ENCODE data around the gene SKAP2. TPM values are rescaled to one million over a fixed set of nuclear protein-coding genes. Genes with fewer than 3 reads are reported as not detected.

SKAP2 gene
- total and polyA plus RNA-seq, 2 experiments from 2014 or later, result 2.5 to 4.4 TPM

DNA sequence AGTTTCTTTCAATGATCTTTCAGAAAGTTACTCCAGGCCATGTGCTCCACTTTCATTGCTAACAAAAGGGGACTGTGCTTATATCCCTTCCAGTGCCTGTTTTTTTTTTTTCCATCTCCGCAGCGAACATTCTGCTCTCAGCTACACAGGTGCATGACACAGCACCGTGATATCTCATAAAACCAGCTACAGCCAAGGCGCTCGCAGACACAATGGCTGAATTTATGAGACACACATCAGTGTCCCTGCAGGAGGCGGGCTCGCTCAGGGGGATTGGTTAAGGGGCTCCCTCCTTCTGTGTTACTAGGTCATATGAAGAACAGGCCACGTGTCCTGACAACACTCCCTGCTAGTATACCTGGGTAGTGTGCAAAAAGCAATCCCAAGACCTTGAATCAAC is 245.5 kb downstream of the SKAP2 start:
- no peak overlapping the region for H3K27ac ChIP-seq (ENCODE audit: low read depth)
- H3F3A ChIP-seq (replicated peaks; ENCODE audit: low read depth), result no peaks in the 10 kb centered on the region
- H3K36me3 ChIP-seq (ENCODE audit: insufficient read depth), result no peaks in the 10 kb centered on the region
- ATAC-seq (no peak), DNase-seq (ENCODE audit: low spot score) (no peak)
- H3K9me2 ChIP-seq (ENCODE audit: insufficient read depth), result peaks cover 2% of the 10 kb centered on the region; the same call in 1 of the 2 replicates
- no peak overlapping the region for H3K27ac Mint-ChIP-seq
- H3K27me3 Mint-ChIP-seq (ENCODE audit: insufficient read depth, low read depth, poor library complexity), result peaks cover 5% of the 10 kb centered on the region
- H2AFZ ChIP-seq, result peak overlapping the region; percentile 69
- no peak overlapping the region for H3K4me3 Mint-ChIP-seq
- H3K36me3 Mint-ChIP-seq (ENCODE audit: low read depth), result no peaks in the 10 kb centered on the region
- no peaks in the 10 kb centered on the region for H3K9me3 Mint-ChIP-seq
- no peak overlapping the region for H3K4me2 ChIP-seq
- TF ChIP-seq CREB1 (CRISPR knock-in tag; IDR thresholded peaks at IDR 0.05; ENCODE audit: low read depth), result no peak
- TF ChIP-seq POLR2AphosphoS5 (IDR thresholded peaks at IDR 0.05; ENCODE audit: low read depth), result no peak
- TF ChIP-seq JUNB (IDR thresholded peaks at IDR 0.05; ENCODE audit: unreplicated experiment), result no peak
- TF ChIP-seq, protein P1, sequence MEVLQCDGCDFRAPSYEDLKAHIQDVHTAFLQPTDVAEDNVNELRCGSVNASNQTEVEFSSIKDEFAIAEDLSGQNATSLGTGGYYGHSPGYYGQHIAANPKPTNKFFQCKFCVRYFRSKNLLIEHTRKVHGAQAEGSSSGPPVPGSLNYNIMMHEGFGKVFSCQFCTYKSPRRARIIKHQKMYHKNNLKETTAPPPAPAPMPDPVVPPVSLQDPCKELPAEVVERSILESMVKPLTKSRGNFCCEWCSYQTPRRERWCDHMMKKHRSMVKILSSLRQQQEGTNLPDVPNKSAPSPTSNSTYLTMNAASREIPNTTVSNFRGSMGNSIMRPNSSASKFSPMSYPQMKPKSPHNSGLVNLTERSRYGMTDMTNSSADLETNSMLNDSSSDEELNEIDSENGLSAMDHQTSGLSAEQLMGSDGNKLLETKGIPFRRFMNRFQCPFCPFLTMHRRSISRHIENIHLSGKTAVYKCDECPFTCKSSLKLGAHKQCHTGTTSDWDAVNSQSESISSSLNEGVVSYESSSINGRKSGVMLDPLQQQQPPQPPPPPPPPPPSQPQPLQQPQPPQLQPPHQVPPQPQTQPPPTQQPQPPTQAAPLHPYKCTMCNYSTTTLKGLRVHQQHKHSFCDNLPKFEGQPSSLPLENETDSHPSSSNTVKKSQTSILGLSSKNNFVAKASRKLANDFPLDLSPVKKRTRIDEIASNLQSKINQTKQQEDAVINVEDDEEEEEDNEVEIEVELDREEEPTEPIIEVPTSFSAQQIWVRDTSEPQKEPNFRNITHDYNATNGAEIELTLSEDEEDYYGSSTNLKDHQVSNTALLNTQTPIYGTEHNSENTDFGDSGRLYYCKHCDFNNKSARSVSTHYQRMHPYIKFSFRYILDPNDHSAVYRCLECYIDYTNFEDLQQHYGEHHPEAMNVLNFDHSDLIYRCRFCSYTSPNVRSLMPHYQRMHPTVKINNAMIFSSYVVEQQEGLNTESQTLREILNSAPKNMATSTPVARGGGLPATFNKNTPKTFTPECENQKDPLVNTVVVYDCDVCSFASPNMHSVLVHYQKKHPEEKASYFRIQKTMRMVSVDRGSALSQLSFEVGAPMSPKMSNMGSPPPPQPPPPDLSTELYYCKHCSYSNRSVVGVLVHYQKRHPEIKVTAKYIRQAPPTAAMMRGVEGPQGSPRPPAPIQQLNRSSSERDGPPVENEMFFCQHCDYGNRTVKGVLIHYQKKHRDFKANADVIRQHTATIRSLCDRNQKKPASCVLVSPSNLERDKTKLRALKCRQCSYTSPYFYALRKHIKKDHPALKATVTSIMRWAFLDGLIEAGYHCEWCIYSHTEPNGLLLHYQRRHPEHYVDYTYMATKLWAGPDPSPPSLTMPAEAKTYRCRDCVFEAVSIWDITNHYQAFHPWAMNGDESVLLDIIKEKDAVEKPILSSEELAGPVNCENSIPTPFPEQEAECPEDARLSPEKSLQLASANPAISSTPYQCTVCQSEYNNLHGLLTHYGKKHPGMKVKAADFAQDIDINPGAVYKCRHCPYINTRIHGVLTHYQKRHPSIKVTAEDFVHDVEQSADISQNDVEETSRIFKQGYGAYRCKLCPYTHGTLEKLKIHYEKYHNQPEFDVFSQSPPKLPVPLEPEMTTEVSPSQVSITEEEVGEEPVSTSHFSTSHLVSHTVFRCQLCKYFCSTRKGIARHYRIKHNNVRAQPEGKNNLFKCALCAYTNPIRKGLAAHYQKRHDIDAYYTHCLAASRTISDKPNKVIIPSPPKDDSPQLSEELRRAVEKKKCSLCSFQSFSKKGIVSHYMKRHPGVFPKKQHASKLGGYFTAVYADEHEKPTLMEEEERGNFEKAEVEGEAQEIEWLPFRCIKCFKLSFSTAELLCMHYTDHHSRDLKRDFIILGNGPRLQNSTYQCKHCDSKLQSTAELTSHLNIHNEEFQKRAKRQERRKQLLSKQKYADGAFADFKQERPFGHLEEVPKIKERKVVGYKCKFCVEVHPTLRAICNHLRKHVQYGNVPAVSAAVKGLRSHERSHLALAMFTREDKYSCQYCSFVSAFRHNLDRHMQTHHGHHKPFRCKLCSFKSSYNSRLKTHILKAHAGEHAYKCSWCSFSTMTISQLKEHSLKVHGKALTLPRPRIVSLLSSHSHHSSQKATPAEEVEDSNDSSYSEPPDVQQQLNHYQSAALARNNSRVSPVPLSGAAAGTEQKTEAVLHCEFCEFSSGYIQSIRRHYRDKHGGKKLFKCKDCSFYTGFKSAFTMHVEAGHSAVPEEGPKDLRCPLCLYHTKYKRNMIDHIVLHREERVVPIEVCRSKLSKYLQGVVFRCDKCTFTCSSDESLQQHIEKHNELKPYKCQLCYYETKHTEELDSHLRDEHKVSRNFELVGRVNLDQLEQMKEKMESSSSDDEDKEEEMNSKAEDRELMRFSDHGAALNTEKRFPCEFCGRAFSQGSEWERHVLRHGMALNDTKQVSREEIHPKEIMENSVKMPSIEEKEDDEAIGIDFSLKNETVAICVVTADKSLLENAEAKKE (CRISPR knock-in tag; IDR thresholded peaks at IDR 0.05), result no peak
- TF ChIP-seq EZH2phosphoT487 (IDR thresholded peaks at IDR 0.05; ENCODE audit: unreplicated experiment), result no peak
- TF ChIP-seq, protein P2, sequence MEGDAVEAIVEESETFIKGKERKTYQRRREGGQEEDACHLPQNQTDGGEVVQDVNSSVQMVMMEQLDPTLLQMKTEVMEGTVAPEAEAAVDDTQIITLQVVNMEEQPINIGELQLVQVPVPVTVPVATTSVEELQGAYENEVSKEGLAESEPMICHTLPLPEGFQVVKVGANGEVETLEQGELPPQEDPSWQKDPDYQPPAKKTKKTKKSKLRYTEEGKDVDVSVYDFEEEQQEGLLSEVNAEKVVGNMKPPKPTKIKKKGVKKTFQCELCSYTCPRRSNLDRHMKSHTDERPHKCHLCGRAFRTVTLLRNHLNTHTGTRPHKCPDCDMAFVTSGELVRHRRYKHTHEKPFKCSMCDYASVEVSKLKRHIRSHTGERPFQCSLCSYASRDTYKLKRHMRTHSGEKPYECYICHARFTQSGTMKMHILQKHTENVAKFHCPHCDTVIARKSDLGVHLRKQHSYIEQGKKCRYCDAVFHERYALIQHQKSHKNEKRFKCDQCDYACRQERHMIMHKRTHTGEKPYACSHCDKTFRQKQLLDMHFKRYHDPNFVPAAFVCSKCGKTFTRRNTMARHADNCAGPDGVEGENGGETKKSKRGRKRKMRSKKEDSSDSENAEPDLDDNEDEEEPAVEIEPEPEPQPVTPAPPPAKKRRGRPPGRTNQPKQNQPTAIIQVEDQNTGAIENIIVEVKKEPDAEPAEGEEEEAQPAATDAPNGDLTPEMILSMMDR (conservative IDR thresholded peaks at IDR 0.05; ENCODE audit: low read depth in 2 of 2), result no peak
- no peak for TF ChIP-seq ZNF114 (CRISPR knock-in tag; IDR thresholded peaks at IDR 0.05)
- TF ChIP-seq, protein P3, sequence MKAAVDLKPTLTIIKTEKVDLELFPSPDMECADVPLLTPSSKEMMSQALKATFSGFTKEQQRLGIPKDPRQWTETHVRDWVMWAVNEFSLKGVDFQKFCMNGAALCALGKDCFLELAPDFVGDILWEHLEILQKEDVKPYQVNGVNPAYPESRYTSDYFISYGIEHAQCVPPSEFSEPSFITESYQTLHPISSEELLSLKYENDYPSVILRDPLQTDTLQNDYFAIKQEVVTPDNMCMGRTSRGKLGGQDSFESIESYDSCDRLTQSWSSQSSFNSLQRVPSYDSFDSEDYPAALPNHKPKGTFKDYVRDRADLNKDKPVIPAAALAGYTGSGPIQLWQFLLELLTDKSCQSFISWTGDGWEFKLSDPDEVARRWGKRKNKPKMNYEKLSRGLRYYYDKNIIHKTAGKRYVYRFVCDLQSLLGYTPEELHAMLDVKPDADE (IDR thresholded peaks at IDR 0.05), result no peak
- TF ChIP-seq ZNF331 (CRISPR knock-in tag; IDR thresholded peaks at IDR 0.05; ENCODE audit: low read depth), result no peak
- no peak for TF ChIP-seq EZH2 (IDR thresholded peaks at IDR 0.05; ENCODE audit: low read depth, unreplicated experiment)
- TF ChIP-seq STAT1 (IDR thresholded peaks at IDR 0.05; ENCODE audit: unreplicated experiment), result no peak
- TF ChIP-seq NANOG (IDR thresholded peaks at IDR 0.05; ENCODE audit: borderline replicate concordance), result no peak
- TF ChIP-seq, protein P4, sequence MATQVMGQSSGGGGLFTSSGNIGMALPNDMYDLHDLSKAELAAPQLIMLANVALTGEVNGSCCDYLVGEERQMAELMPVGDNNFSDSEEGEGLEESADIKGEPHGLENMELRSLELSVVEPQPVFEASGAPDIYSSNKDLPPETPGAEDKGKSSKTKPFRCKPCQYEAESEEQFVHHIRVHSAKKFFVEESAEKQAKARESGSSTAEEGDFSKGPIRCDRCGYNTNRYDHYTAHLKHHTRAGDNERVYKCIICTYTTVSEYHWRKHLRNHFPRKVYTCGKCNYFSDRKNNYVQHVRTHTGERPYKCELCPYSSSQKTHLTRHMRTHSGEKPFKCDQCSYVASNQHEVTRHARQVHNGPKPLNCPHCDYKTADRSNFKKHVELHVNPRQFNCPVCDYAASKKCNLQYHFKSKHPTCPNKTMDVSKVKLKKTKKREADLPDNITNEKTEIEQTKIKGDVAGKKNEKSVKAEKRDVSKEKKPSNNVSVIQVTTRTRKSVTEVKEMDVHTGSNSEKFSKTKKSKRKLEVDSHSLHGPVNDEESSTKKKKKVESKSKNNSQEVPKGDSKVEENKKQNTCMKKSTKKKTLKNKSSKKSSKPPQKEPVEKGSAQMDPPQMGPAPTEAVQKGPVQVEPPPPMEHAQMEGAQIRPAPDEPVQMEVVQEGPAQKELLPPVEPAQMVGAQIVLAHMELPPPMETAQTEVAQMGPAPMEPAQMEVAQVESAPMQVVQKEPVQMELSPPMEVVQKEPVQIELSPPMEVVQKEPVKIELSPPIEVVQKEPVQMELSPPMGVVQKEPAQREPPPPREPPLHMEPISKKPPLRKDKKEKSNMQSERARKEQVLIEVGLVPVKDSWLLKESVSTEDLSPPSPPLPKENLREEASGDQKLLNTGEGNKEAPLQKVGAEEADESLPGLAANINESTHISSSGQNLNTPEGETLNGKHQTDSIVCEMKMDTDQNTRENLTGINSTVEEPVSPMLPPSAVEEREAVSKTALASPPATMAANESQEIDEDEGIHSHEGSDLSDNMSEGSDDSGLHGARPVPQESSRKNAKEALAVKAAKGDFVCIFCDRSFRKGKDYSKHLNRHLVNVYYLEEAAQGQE (IDR thresholded peaks at IDR 0.05; ENCODE audit: unreplicated experiment), result no peak
- no peaks in the 10 kb centered on the region for H3K79me2 ChIP-seq (replicated peaks; ENCODE audit: insufficient read depth)
- no peak overlapping the region for H3K4me3 ChIP-seq
- peaks cover 6% of the 10 kb centered on the region; the same call in 1 of the 2 replicates for H3K4me1 ChIP-seq (ENCODE audit: insufficient read depth)
- peaks cover 19% of the 10 kb centered on the region for H3K4me1 Mint-ChIP-seq
- no peaks in the 10 kb centered on the region for H3K27me3 ChIP-seq (ENCODE audit: insufficient read depth)
- H4K20me1 ChIP-seq (replicated peaks; ENCODE audit: insufficient read depth), result no peaks in the 10 kb centered on the region

Data from GM23338 (cell line).